IMR-90 (cell line): ENCODE data around the gene FFAR2.

Experiments used
- BHLHE40 ChIP-seq: fragments of 150-350 bp; IDR thresholded peaks from 2 replicates; pipeline ENCODE4 v1.6.1; 2016; ENCODE audit warnings: mild to moderate bottlenecking, low read depth, low read length
- CEBPB ChIP-seq: IDR thresholded peaks from 2 replicates; pipeline ENCODE4 v1.6.1; 2012; ENCODE audit warnings: low read depth, low read length, improper control_type of control experiment
- MAFK ChIP-seq: IDR thresholded peaks from 2 replicates; pipeline ENCODE4 v1.6.1; 2012; ENCODE audit warnings: low read depth, low read length, improper control_type of control experiment
- MXI1 ChIP-seq: IDR thresholded peaks from 2 replicates; pipeline ENCODE4 v1.6.1; 2012; ENCODE audit warnings: low read depth, mild to moderate bottlenecking, low read length, moderate library complexity, borderline replicate concordance
- NFE2L2 ChIP-seq: fragments of 150-350 bp; IDR thresholded peaks from 2 replicates; pipeline ENCODE4 v1.6.1; 2016; ENCODE audit warnings: low read depth, mild to moderate bottlenecking, low read length
- POLR2A ChIP-seq: IDR thresholded peaks from 2 replicates; pipeline ENCODE4 v1.6.1; 2012; ENCODE audit warnings: mild to moderate bottlenecking, low read depth, low read length
- RAD21 ChIP-seq: IDR thresholded peaks from 2 replicates; pipeline ENCODE4 v1.6.1; 2012; ENCODE audit warnings: low read length, improper control_type of control experiment
- SMC3 ChIP-seq: fragments of 150-350 bp; IDR thresholded peaks from 2 replicates; pipeline ENCODE4 v1.6.1; 2016; ENCODE audit warnings: low read depth, mild to moderate bottlenecking, antibody characterized with exemption, low read length, moderate library complexity
- TF ChIP-seq, protein P1 (sequence below): fragments of 150-350 bp; IDR thresholded peaks from 2 replicates; pipeline ENCODE4 v1.6.1; 2017; ENCODE audit warnings: mild to moderate bottlenecking, antibody characterized with exemption, low read length, low read depth
- TF ChIP-seq, protein P2 (sequence below): conservative IDR thresholded peaks from 2 replicates; pipeline ENCODE4 v1.5.1; 2012; ENCODE audit warnings: mild to moderate bottlenecking, low read depth, low read length, improper control_type of control experiment

DNA sequence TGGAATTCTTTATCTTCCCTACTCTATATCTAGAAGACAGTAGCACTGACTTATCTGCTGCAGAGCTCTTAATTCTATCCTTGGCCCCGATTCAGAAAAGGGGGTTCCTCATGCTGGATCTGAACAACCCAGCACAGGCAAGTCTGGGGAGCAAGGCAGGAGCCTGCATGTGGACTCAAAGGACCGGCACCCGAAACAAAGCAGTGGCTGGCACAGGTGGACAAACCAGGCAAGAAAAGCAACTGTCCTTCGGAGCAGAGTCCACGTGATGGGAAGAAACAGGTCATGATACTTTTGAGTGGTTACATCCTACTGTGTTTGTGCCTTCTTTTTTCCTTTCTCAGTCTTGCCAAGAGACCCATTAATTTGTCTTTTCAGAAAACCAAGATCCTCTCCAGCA is 38.9 kb upstream of the FFAR2 start:
- TF ChIP-seq, protein P1, sequence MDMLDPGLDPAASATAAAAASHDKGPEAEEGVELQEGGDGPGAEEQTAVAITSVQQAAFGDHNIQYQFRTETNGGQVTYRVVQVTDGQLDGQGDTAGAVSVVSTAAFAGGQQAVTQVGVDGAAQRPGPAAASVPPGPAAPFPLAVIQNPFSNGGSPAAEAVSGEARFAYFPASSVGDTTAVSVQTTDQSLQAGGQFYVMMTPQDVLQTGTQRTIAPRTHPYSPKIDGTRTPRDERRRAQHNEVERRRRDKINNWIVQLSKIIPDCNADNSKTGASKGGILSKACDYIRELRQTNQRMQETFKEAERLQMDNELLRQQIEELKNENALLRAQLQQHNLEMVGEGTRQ, result no peak
- TF ChIP-seq MXI1 (no peak), POLR2A (no peak), BHLHE40 (no peak), RAD21 (no peak), NFE2L2 (no peak), CEBPB (no peak), SMC3 (no peak), MAFK (no peak)
- TF ChIP-seq, protein P2, sequence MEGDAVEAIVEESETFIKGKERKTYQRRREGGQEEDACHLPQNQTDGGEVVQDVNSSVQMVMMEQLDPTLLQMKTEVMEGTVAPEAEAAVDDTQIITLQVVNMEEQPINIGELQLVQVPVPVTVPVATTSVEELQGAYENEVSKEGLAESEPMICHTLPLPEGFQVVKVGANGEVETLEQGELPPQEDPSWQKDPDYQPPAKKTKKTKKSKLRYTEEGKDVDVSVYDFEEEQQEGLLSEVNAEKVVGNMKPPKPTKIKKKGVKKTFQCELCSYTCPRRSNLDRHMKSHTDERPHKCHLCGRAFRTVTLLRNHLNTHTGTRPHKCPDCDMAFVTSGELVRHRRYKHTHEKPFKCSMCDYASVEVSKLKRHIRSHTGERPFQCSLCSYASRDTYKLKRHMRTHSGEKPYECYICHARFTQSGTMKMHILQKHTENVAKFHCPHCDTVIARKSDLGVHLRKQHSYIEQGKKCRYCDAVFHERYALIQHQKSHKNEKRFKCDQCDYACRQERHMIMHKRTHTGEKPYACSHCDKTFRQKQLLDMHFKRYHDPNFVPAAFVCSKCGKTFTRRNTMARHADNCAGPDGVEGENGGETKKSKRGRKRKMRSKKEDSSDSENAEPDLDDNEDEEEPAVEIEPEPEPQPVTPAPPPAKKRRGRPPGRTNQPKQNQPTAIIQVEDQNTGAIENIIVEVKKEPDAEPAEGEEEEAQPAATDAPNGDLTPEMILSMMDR, result no peak
